Neural progenitor cell (in vitro differentiated cells): Measurements from ENCODE around the gene NCAPD3. TPM values are rescaled to one million over a fixed set of nuclear protein-coding genes. Genes with fewer than 3 reads are reported as not detected.
"Not testable (repeated sequence)": the region's sequence is repeated elsewhere in the genome, so short reads cannot be mapped to it uniquely, and the experiment has no call there.

Experiments used
- DNase-seq: peaks from one replicate; pipeline ENCODE4 v3.0.0-alpha.2; 2016; ENCODE audit warnings: low spot score
- H2AFZ ChIP-seq: fragments of 200-600 bp; sonication (generic); replicated peaks from 2 replicates; pipeline ENCODE4 v1.6.1; 2016; ENCODE audit warnings: antibody characterized with exemption
- H3F3A ChIP-seq: fragments of 200-600 bp; sonication (generic); 2 replicates; pipeline ENCODE4 v1.6.1; 2016; ENCODE audit warnings: antibody characterized with exemption, low read depth
- H3K27ac ChIP-seq: fragments of 200-600 bp; sonication (generic); 2 replicates; pipeline ENCODE4 v1.5.1; 2016; ENCODE audit warnings: mild to moderate bottlenecking
- H3K27me3 ChIP-seq: fragments of 200-600 bp; sonication (generic); 2 replicates; pipeline ENCODE4 v1.6.1; 2016; ENCODE audit warnings: mild to moderate bottlenecking, moderate library complexity
- H3K36me3 ChIP-seq: fragments of 200-600 bp; sonication (generic); 2 replicates; pipeline ENCODE4 v1.5.1; 2016
- H3K4me1 ChIP-seq: fragments of 200-600 bp; sonication (generic); 2 replicates; pipeline ENCODE4 v1.6.1; 2016; ENCODE audit warnings: mixed run types
- H3K4me2 ChIP-seq: fragments of 200-600 bp; sonication (generic); 2 replicates; pipeline ENCODE4 v1.6.1; 2016
- H3K4me3 ChIP-seq: fragments of 200-600 bp; sonication (generic); 2 replicates; pipeline ENCODE4 v1.5.1; 2016
- H3K79me2 ChIP-seq: fragments of 200-600 bp; sonication (generic); 2 replicates; pipeline ENCODE4 v1.6.1; 2016; ENCODE audit warnings: low read depth
- H3K9ac ChIP-seq: fragments of 200-600 bp; sonication (generic); 2 replicates; pipeline ENCODE4 v1.6.1; 2016
- H3K9me3 ChIP-seq: fragments of 200-600 bp; sonication (generic); 2 replicates; pipeline ENCODE4 v1.5.1; 2016; ENCODE audit warnings: low read depth
- H4K20me1 ChIP-seq: fragments of 200-600 bp; sonication (generic); 2 replicates; pipeline ENCODE4 v1.6.1; 2016; ENCODE audit warnings: low read depth
- H3K27ac Mint-ChIP-seq: 3 replicates; pipeline ENCODE4 v1.8.0; 2021; ENCODE audit warnings: mixed read lengths
- H3K27me3 Mint-ChIP-seq: 2 replicates; pipeline ENCODE4 v1.8.0; 2022; ENCODE audit warnings: low read depth, mild to moderate bottlenecking, inconsistent platforms, moderate library complexity, mixed read lengths; ENCODE audit not compliant: insufficient read depth
- H3K36me3 Mint-ChIP-seq: 3 replicates; pipeline ENCODE4 v1.8.0; 2021; ENCODE audit warnings: mixed read lengths
- H3K4me1 Mint-ChIP-seq: 3 replicates; pipeline ENCODE4 v1.8.0; 2021; ENCODE audit warnings: mixed read lengths
- H3K4me3 Mint-ChIP-seq: 3 replicates; pipeline ENCODE4 v1.8.0; 2021; ENCODE audit warnings: mild to moderate bottlenecking, moderate library complexity, mixed read lengths
- H3K9me3 Mint-ChIP-seq: 3 replicates; pipeline ENCODE4 v1.8.0; 2020; ENCODE audit warnings: mixed read lengths
- EZH2 ChIP-seq: fragments of 200-600 bp; sonication (generic); IDR thresholded peaks from 2 replicates; pipeline ENCODE4 v1.6.1; 2017; ENCODE audit warnings: antibody characterized with exemption, mild to moderate bottlenecking, moderate library complexity
- EZH2phosphoT487 ChIP-seq: fragments of 200-600 bp; sonication (generic); IDR thresholded peaks from 2 replicates; pipeline ENCODE4 v1.6.1; 2017; ENCODE audit warnings: antibody characterized with exemption
- total RNA-seq: library from RNA; depleted of rRNA; stranded (reverse); fragments of >200 nt; gene quantifications from 2 replicates; pipeline ENCODE4 v1.2.3, GENCODE V29; 2015; ENCODE audit warnings: low replicate concordance
- TF ChIP-seq, protein P1 (sequence below): fragments of 200-600 bp; sonication (generic); IDR thresholded peaks from 2 replicates; pipeline ENCODE4 v1.5.1; 2017; ENCODE audit warnings: antibody characterized with exemption, mild to moderate bottlenecking

NCAPD3 gene
- total RNA-seq, 1 donor from 2014 or later, result 41.0 TPM

DNA sequence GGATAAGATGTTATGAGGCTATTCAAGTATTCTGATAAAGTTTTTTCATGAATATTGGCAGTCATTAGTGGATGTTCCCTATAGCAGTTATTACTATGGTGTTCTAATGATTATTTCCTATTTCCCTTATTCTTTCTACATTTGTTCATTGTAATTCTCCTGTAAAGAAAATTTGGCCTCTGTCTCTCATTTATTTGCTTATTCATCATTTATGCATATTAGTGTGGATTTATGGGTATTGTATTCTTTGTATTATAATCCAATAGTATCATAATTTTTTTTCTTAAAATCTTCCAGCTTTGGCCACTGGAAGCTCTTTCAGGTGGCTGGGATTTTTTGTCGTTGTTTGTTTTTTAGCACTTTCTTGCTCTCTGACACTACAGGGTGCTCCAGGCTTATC is 107.6 kb downstream of the NCAPD3 start:
- Mint-ChIP-seq H3K27me3 (no peaks in the 10 kb centered on the region), H3K9me3 (peaks cover 38% of the 10 kb centered on the region), H3K4me3 (no peak overlapping the region), H3K36me3 (peaks cover 37% of the 10 kb centered on the region), H3K4me1 (peaks cover 29% of the 10 kb centered on the region), H3K27ac (no peak overlapping the region)
- TF ChIP-seq, protein P1, sequence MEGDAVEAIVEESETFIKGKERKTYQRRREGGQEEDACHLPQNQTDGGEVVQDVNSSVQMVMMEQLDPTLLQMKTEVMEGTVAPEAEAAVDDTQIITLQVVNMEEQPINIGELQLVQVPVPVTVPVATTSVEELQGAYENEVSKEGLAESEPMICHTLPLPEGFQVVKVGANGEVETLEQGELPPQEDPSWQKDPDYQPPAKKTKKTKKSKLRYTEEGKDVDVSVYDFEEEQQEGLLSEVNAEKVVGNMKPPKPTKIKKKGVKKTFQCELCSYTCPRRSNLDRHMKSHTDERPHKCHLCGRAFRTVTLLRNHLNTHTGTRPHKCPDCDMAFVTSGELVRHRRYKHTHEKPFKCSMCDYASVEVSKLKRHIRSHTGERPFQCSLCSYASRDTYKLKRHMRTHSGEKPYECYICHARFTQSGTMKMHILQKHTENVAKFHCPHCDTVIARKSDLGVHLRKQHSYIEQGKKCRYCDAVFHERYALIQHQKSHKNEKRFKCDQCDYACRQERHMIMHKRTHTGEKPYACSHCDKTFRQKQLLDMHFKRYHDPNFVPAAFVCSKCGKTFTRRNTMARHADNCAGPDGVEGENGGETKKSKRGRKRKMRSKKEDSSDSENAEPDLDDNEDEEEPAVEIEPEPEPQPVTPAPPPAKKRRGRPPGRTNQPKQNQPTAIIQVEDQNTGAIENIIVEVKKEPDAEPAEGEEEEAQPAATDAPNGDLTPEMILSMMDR, result no peak
- no peak for TF ChIP-seq EZH2phosphoT487
- no peak for TF ChIP-seq EZH2
- Histone ChIP-seq H3K4me2 (no peak overlapping the region), H3K4me1 (peaks cover 10% of the 10 kb centered on the region), H3K27ac (no peak overlapping the region), H3K9ac (no peak overlapping the region), H3F3A (no peaks in the 10 kb centered on the region), H3K27me3 (no peaks in the 10 kb centered on the region), H3K79me2 (peaks cover 46% of the 10 kb centered on the region), H3K9me3 (no peaks in the 10 kb centered on the region), H3K36me3 (no peaks in the 10 kb centered on the region), H4K20me1 (peaks cover 26% of the 10 kb centered on the region), H3K4me3 (no peak overlapping the region), H2AFZ (no peak overlapping the region)
- no peak for DNase-seq

DNA sequence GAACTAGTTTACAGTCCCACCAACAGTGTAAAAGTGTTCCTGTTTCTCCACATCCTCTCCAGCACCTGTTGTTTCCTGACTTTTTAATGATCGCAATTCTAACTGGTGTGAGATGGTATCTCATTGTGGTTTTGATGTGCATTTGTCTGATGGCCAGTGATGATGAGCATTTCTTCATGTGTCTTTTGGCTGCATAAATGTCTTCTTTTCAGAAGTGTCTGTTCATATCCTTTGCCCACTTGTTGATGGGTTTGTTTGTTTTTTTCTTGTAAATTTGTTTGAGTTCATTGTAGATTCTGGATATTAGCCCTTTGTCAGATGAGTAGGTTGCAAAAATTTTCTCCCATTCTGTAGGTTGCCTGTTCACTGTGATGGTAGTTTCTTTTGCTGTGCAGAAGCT is 110.0 kb downstream of the NCAPD3 start:
- not testable (repeated sequence) for H3K4me2 ChIP-seq, H3K27me3 ChIP-seq, H3K9me3 ChIP-seq, H3K4me3 Mint-ChIP-seq, H3K27ac ChIP-seq, H3K4me1 ChIP-seq, H3F3A ChIP-seq, H3K27ac Mint-ChIP-seq, H3K4me3 ChIP-seq, H2AFZ ChIP-seq, H3K27me3 Mint-ChIP-seq, H3K9ac ChIP-seq, H3K36me3 ChIP-seq, DNase-seq
- H3K36me3 Mint-ChIP-seq, result peaks cover 51% of the 10 kb centered on the region
- H3K9me3 Mint-ChIP-seq, result peaks cover 57% of the 10 kb centered on the region
- peaks cover 15% of the 10 kb centered on the region for H4K20me1 ChIP-seq
- peaks cover 13% of the 10 kb centered on the region for H3K4me1 Mint-ChIP-seq
- H3K79me2 ChIP-seq, result peaks cover 43% of the 10 kb centered on the region

DNA sequence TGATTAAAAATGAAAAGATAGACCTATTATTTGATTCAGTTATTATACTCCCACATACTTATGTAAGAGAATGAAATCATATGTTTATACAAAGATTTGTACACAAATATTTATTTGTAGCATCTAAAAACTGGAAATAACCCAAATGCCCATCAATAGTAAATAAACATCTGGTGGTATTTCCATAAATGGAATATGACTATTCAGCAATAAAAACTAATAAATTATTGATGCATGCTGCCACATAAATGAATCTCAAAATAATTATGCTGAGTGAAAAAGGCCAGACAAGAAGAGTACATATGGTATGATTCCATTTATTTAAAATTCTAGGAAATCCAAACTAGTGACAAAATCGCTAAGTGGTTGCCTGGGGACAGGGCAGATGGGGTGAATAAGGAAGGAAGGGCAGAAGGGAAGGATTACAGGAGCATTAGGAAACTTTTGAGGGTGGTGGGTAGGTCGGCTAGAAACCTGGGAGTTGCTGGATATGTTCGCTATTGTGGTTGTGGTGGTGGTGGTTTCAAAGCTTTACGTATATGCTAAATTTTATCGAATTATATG is 113.4 kb downstream of the NCAPD3 start:
- Mint-ChIP-seq H3K36me3 (peaks cover 48% of the 10 kb centered on the region), H3K27me3 (peaks cover 2% of the 10 kb centered on the region), H3K4me1 (no peaks in the 10 kb centered on the region), H3K9me3 (peaks cover 76% of the 10 kb centered on the region), H3K4me3 (no peak overlapping the region), H3K27ac (no peak overlapping the region)
- DNase-seq, result no peak
- Histone ChIP-seq H3K9ac (no peak overlapping the region), H3K4me1 (peaks cover 2% of the 10 kb centered on the region), H3K27ac (no peak overlapping the region), H3K9me3 (no peaks in the 10 kb centered on the region), H3K27me3 (no peaks in the 10 kb centered on the region), H2AFZ (no peak overlapping the region), H3K79me2 (peaks cover 17% of the 10 kb centered on the region), H3K4me2 (no peak overlapping the region), H3K36me3 (no peaks in the 10 kb centered on the region), H4K20me1 (peaks cover 2% of the 10 kb centered on the region), H3K4me3 (no peak overlapping the region), H3F3A (no peaks in the 10 kb centered on the region)
- TF ChIP-seq, protein P1, result no peak
- no peak for TF ChIP-seq EZH2
- TF ChIP-seq EZH2phosphoT487, result no peak

Other genes with a start within 250 kb of the NCAPD3 start
- 65.9 and 68.1 TPM in 2 replicates for gene JAM3, start 154.9 kb downstream of the NCAPD3 start, total RNA-seq
- gene VPS26B, start 704 bp upstream of the NCAPD3 start, total RNA-seq, result 17.6 and 19.5 TPM in 2 replicates
- gene THYN1, start 29.4 kb upstream of the NCAPD3 start, total RNA-seq, result 76.0 and 109 TPM in 2 replicates
- gene ACAD8, start 29.6 kb upstream of the NCAPD3 start, total RNA-seq, result 34.5 and 48.4 TPM in 2 replicates
- 0.09 TPM in 1 of 2 replicates, not detected in the other for gene GLB1L3, start 52.4 kb upstream of the NCAPD3 start, total RNA-seq
- gene GLB1L2, start 108.0 kb upstream of the NCAPD3 start, total RNA-seq, result 2.0 and 5.5 TPM in 2 replicates
- gene B3GAT1, start 188.3 kb upstream of the NCAPD3 start, total RNA-seq, result 11.0 and 20.7 TPM in 2 replicates